Measurements from ENCODE around the gene MYOZ2.

GRCh38 chr4:119116925-119117900 is 18.4 kb upstream of the MYOZ2 start:
- no peak for TF ChIP-seq EZH2 (IDR thresholded peaks at IDR 0.05; ENCODE audit: borderline replicate concordance, low read depth, low read length, severe bottlenecking)
- no peak for TF ChIP-seq POLR2AphosphoS5 (IDR thresholded peaks at IDR 0.05; ENCODE audit: insufficient read depth, low read depth, low read length)
- TF ChIP-seq CTCF (IDR thresholded peaks at IDR 0.05; ENCODE audit: extremely low read depth in 1 of 2, insufficient read depth in 1 of 2, low read depth in 1 of 2, low read length in 2 of 2) = no peak

Data from endothelial cell of umbilical vein (primary cell).